ENCODE measurements around the gene PPP1CB.

PPP1CB gene

DNA sequence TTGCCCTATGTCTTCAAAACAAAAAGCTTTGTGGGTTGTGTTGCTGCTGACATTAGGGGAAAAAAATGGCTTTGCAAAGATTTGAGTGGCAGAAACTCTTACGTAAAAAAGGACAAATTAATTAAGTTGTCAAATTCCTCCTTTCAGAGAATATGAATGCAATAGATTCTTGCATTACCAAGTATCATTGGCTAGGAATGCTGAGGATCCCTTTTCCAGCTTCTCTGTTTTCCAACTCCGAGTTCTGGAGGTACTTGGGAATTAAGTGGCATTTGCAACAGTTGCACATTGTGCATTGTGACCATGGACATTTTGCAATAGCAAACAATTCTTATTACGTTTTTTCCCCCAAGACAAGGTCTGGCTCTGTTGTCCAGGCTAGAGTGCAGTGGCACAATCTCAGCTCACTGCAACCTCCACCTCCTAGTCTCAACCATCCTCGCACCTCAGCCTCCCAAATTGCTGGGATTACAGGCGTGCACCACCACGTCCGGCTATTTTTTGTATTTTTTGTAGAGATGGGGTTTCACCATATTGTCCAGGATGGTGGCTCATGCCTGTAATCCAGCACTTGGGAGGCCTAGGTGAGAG is 29.9 kb upstream of the PPP1CB start:
- no peak for DNase-seq (ENCODE audit: low read depth, low spot score)
- POLR2A ChIA-PET, result no interaction called here
- TF ChIP-seq, protein P1, sequence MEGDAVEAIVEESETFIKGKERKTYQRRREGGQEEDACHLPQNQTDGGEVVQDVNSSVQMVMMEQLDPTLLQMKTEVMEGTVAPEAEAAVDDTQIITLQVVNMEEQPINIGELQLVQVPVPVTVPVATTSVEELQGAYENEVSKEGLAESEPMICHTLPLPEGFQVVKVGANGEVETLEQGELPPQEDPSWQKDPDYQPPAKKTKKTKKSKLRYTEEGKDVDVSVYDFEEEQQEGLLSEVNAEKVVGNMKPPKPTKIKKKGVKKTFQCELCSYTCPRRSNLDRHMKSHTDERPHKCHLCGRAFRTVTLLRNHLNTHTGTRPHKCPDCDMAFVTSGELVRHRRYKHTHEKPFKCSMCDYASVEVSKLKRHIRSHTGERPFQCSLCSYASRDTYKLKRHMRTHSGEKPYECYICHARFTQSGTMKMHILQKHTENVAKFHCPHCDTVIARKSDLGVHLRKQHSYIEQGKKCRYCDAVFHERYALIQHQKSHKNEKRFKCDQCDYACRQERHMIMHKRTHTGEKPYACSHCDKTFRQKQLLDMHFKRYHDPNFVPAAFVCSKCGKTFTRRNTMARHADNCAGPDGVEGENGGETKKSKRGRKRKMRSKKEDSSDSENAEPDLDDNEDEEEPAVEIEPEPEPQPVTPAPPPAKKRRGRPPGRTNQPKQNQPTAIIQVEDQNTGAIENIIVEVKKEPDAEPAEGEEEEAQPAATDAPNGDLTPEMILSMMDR (IDR thresholded peaks at IDR 0.05; ENCODE audit: insufficient read depth, low read length, missing control alignments), result no peak
- CTCF ChIA-PET, result interaction anchor here (1.2 to 1.4 kb wide), 2 partner anchors 29 to 127 kb away, joined by 3 read pairs; no protein-coding TSS in a partner anchor
- no peak overlapping the region for H3K4me3 ChIP-seq (ENCODE audit: low read depth, low read length)

- DNase-seq (ENCODE audit: low read depth, low spot score), result no peak
- ChIA-PET POLR2A (no interaction called here), CTCF (no interaction called here)
- H3K4me3 ChIP-seq (ENCODE audit: low read depth, low read length), result no peak overlapping the region
- TF ChIP-seq, protein P1 (IDR thresholded peaks at IDR 0.05; ENCODE audit: insufficient read depth, low read length, missing control alignments), result no peak
Measured at GRCh38 chr2:28725021-28725711, 26.5 kb upstream of the PPP1CB start.

GRCh38 chr2:28726177-28726576 is 25.5 kb upstream of the PPP1CB start:
- TF ChIP-seq, protein P1 (IDR thresholded peaks at IDR 0.05; ENCODE audit: insufficient read depth, low read length, missing control alignments), result no peak
- CTCF ChIA-PET, result interaction anchor here (1.2 kb wide), 1 partner anchor 132 kb away, joined by 4 read pairs; no protein-coding TSS in a partner anchor

DNA sequence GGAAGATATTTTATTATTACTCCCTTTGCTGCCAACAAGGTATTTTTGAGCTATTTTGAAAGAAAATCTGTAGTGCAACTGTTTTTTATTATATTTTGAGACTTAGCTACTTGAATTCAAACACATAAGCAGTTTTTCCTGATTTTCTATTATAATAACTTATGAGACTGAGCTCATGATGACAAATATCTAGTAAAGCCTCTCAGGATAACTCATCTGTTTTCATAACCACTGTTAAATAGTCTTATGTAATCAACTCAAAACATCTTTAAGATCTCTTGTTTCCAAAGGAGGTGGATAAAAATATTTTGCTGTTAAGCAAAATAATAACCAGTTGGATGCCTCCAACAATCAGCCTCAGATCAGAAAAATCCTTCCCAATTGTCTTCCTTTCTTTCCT is 21.9 kb upstream of the PPP1CB start:
- H3K4me3 ChIP-seq (ENCODE audit: low read depth, low read length), result no peak overlapping the region
- ChIA-PET CTCF (no interaction called here), POLR2A (no interaction called here)
- TF ChIP-seq, protein P1 (IDR thresholded peaks at IDR 0.05; ENCODE audit: insufficient read depth, low read length, missing control alignments), result no peak
- no peak for DNase-seq (ENCODE audit: low read depth, low spot score)

More at GRCh38 chr2:28726177-28726576, 25.5 kb upstream of the PPP1CB start:
- POLR2A ChIA-PET, result no interaction called here
- H3K4me3 ChIP-seq (ENCODE audit: low read depth, low read length), result no peak overlapping the region
- no peak for DNase-seq (ENCODE audit: low read depth, low spot score)

- CTCF ChIA-PET, result no interaction called here
Measured at GRCh38 chr2:28730641-28731146, 20.9 kb upstream of the PPP1CB start.

GRCh38 chr2:28735511-28735910 is 16.1 kb upstream of the PPP1CB start:
- ChIA-PET POLR2A (no interaction called here), CTCF (interaction anchor here (1.0 to 1.9 kb wide), 2 partner anchors 15 to 169 kb away, joined by 4 read pairs; no protein-coding TSS in a partner anchor)

More at GRCh38 chr2:28730641-28731146, 20.9 kb upstream of the PPP1CB start:
- no peak for DNase-seq (ENCODE audit: low read depth, low spot score)
- TF ChIP-seq, protein P1 (IDR thresholded peaks at IDR 0.05; ENCODE audit: insufficient read depth, low read length, missing control alignments), result no peak
- no peak overlapping the region for H3K4me3 ChIP-seq (ENCODE audit: low read depth, low read length)
- POLR2A ChIA-PET, result no interaction called here

More at GRCh38 chr2:28735511-28735910, 16.1 kb upstream of the PPP1CB start:
- DNase-seq (ENCODE audit: low read depth, low spot score), result no peak
- TF ChIP-seq, protein P1 (IDR thresholded peaks at IDR 0.05; ENCODE audit: insufficient read depth, low read length, missing control alignments), result no peak
- H3K4me3 ChIP-seq (ENCODE audit: low read depth, low read length), result no peak overlapping the region

Measured in AG04449 (cell line).